Activated gamma-delta T cell treated with Interleukin-2 at 50 U/mL for 16 hours (primary cell): ENCODE results near the gene REST.
"Not testable (repeated sequence)": the region's sequence is repeated elsewhere in the genome, so short reads cannot be mapped to it uniquely, and the experiment has no call there.

Source experiments
- DNase-seq: peaks from one replicate; pipeline ENCODE4 v3.0.0-alpha.2; 2020

REST gene

GRCh38 chr4:56910172-56910967 is 2.7 kb downstream of the REST start:
- no peak for DNase-seq

GRCh38 chr4:56914336-56914735 is 6.6 kb downstream of the REST start:
- no peak for DNase-seq

- not testable (repeated sequence) for DNase-seq
These were observed 7.3 kb downstream of the REST start for GRCh38 chr4:56914977-56915376.

- DNase-seq: no peak
These were observed 19.5 kb downstream of the REST start for GRCh38 chr4:56927196-56927595.

GRCh38 chr4:56930638-56931037 is 22.9 kb downstream of the REST start:
- DNase-seq: no peak

GRCh38 chr4:56931924-56932323 is 24.2 kb downstream of the REST start:
- no peak for DNase-seq

- DNase-seq: no peak
These were observed 29.6 kb downstream of the REST start for GRCh38 chr4:56937262-56937661.

- not testable (repeated sequence) for DNase-seq
These were observed 32.1 kb downstream of the REST start for GRCh38 chr4:56939826-56940225.

- DNase-seq: no peak
These were observed 32.7 kb downstream of the REST start for GRCh38 chr4:56940403-56940802.

GRCh38 chr4:56940971-56941370 is 33.3 kb downstream of the REST start:
- no peak for DNase-seq

GRCh38 chr4:56941403-56941802 is 33.7 kb downstream of the REST start:
- DNase-seq: no peak

- no peak for DNase-seq
These were observed 46.2 kb downstream of the REST start for GRCh38 chr4:56953680-56954520.

GRCh38 chr4:56958111-56958517 is 50.4 kb downstream of the REST start:
- no peak for DNase-seq

GRCh38 chr4:56959100-56959499 is 51.4 kb downstream of the REST start:
- DNase-seq: no peak

- DNase-seq: no peak
These were observed 53.4 kb downstream of the REST start for GRCh38 chr4:56961107-56961500.

- DNase-seq: no peak
These were observed 63.7 kb downstream of the REST start for GRCh38 chr4:56971383-56971782.

- DNase-seq: no peak
These were observed 64.7 kb downstream of the REST start for GRCh38 chr4:56972389-56972788.

GRCh38 chr4:56972809-56973208 is 65.1 kb downstream of the REST start:
- DNase-seq: no peak

GRCh38 chr4:56973336-56973735 is 65.6 kb downstream of the REST start:
- no peak for DNase-seq

- no peak for DNase-seq
These were observed 68.7 kb downstream of the REST start for GRCh38 chr4:56976283-56976836.

GRCh38 chr4:56976837-56977320 is 69.2 kb downstream of the REST start:
- DNase-seq: peak; percentile 31

- peak; percentile 98 for DNase-seq
These were observed 69.8 kb downstream of the REST start, which contains the start of gene NOA1 for GRCh38 chr4:56977321-56978012. NOA1 (minus strand) TSS chr4:56977606; CDS start chr4:56977585, 21 bp downstream.

- peak; percentile 81 for DNase-seq
These were observed 71.1 kb downstream of the REST start, which contains the start of gene POLR2B for GRCh38 chr4:56978750-56979303. POLR2B (plus strand) TSS chr4:56978896; CDS start chr4:56978986, 90 bp downstream.
